Measurements from ENCODE around the gene PGAP3.

PGAP3 gene

GRCh38 chr17:39676198-39676819, 11.5 kb downstream of the PGAP3 start (continued):
- TF ChIP-seq ZNF639 (tag by site-specific recombination; IDR thresholded peaks at IDR 0.05) (peak; percentile 68; the same call in 1 of the 2 replicates), ZNF777 (tag by site-specific recombination; IDR thresholded peaks at IDR 0.05; ENCODE audit: borderline replicate concordance) (no peak), ZNF157 (tag by site-specific recombination; IDR thresholded peaks at IDR 0.05) (no peak), ZNF555 (tag by site-specific recombination; conservative IDR thresholded peaks at IDR 0.05) (no peak), ZBTB11 (tag by site-specific recombination; conservative IDR thresholded peaks at IDR 0.05; ENCODE audit: low read depth) (no peak), ZNF571 (tag by site-specific recombination; IDR thresholded peaks at IDR 0.05) (no peak), ZXDB (tag by site-specific recombination; IDR thresholded peaks at IDR 0.05) (no peak), CTCF (tag by site-specific recombination; IDR thresholded peaks at IDR 0.05) (no peak), ZNF423 (tag by site-specific recombination; IDR thresholded peaks at IDR 0.05) (peak; percentile 36; the same call in 1 of the 2 replicates), ZNF585B (tag by site-specific recombination; IDR thresholded peaks at IDR 0.05) (no peak), ZNF280C (tag by site-specific recombination; IDR thresholded peaks at IDR 0.05) (no peak), MEIS1 (CRISPR knock-in tag; IDR thresholded peaks at IDR 0.05; ENCODE audit: borderline replicate concordance) (no peak), ZNF394 (tag by site-specific recombination; IDR thresholded peaks at IDR 0.05; ENCODE audit: borderline replicate concordance) (no peak), ZNF623 (tag by site-specific recombination; IDR thresholded peaks at IDR 0.05) (no peak), ZNF76 (tag by site-specific recombination; IDR thresholded peaks at IDR 0.05; ENCODE audit: borderline replicate concordance, low read depth) (no peak), ZNF544 (tag by site-specific recombination; IDR thresholded peaks at IDR 0.05) (no peak), ZNF677 (tag by site-specific recombination; IDR thresholded peaks at IDR 0.05) (no peak), ZNF473 (tag by site-specific recombination; IDR thresholded peaks at IDR 0.05) (no peak), ZNF211 (tag by site-specific recombination; IDR thresholded peaks at IDR 0.05; ENCODE audit: low read depth) (no peak), ZNF169 (tag by site-specific recombination; IDR thresholded peaks at IDR 0.05) (no peak), TSHZ1 (tag by site-specific recombination; IDR thresholded peaks at IDR 0.05; ENCODE audit: borderline replicate concordance) (no peak), ZNF629 (tag by site-specific recombination; IDR thresholded peaks at IDR 0.05) (0 out of 2 replicates have a peak, but pooled peaks have one; percentile 8), ZBTB48 (tag by site-specific recombination; IDR thresholded peaks at IDR 0.05) (no peak), ZNF112 (tag by site-specific recombination; IDR thresholded peaks at IDR 0.05) (no peak), KLF8 (tag by site-specific recombination; IDR thresholded peaks at IDR 0.05) (0 out of 2 replicates have a peak, but pooled peaks have one; percentile 30)

Data from HEK293 (cell line).